Coronary artery (tissue), 2 donors: Measurements from ENCODE around the gene RAPGEF2.
"Not testable (repeated sequence)": the region's sequence is repeated elsewhere in the genome, so short reads cannot be mapped to it uniquely, and the experiment has no call there.

Experiments
- DNase-seq: peaks from one replicate; pipeline ENCODE4 v3.0.0-alpha.2; 2017; ENCODE audit warnings: low spot score
- H3K27ac ChIP-seq, 2 donors: fragments of 200-600 bp; sonication (generic); one replicate each; pipeline ENCODE4 v1.5.1; 2016 to 2019
- H3K4me3 ChIP-seq: fragments of 200-600 bp; sonication (generic); 2 replicates; pipeline ENCODE4 v1.5.1; 2016; ENCODE audit warnings: mild to moderate bottlenecking, moderate library complexity
- CTCF ChIP-seq: fragments of 200-600 bp; sonication (generic); IDR thresholded peaks from one replicate; pipeline ENCODE4 v1.5.1; 2019; ENCODE audit warnings: antibody characterized with exemption

RAPGEF2 gene

GRCh38 chr4:159308566-159309340 lies 205.9 kb downstream of the RAPGEF2 start:
- no peak for TF ChIP-seq CTCF
- no peak overlapping the region for H3K27ac ChIP-seq
- H3K4me3 ChIP-seq: no peak overlapping the region
- no peak for DNase-seq

- TF ChIP-seq CTCF: no peak
- Histone ChIP-seq H3K4me3 (no peak overlapping the region), H3K27ac (no peak overlapping the region)
- DNase-seq: no peak
These were observed 209.4 kb downstream of the RAPGEF2 start for GRCh38 chr4:159312236-159312635.

GRCh38 chr4:159315879-159316278 lies 213.0 kb downstream of the RAPGEF2 start:
- H3K4me3 ChIP-seq, DNase-seq, H3K27ac ChIP-seq: not testable (repeated sequence)

DNA sequence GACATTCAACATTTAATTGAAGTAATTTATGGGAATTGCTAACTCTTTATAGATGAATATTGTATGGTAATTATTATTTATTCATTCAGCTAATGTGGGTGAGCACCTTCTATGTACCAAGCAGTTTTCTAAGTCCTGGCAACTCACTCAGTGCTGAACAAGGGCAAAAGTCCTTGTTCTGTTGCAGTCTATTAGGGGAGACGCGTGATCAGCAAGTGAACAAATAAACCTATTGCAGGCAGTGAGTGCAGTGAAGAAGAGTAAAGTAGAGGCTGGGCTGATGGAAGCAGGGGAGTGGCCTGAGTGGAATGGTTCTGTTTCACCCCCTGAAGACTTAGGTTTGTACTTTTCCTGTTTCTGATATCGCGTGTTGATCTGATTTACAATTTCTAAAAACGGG lies 214.3 kb downstream of the RAPGEF2 start:
- Histone ChIP-seq H3K27ac (no peak overlapping the region), H3K4me3 (no peak overlapping the region)
- no peak for TF ChIP-seq CTCF

GRCh38 chr4:159319027-159319426 lies 216.1 kb downstream of the RAPGEF2 start:
- H3K4me3 ChIP-seq: no peak overlapping the region
- DNase-seq: no peak
- H3K27ac ChIP-seq: no peak overlapping the region
- TF ChIP-seq CTCF: no peak

More for the DNA sequence above, 214.3 kb downstream of the RAPGEF2 start:
- DNase-seq: no peak

DNA sequence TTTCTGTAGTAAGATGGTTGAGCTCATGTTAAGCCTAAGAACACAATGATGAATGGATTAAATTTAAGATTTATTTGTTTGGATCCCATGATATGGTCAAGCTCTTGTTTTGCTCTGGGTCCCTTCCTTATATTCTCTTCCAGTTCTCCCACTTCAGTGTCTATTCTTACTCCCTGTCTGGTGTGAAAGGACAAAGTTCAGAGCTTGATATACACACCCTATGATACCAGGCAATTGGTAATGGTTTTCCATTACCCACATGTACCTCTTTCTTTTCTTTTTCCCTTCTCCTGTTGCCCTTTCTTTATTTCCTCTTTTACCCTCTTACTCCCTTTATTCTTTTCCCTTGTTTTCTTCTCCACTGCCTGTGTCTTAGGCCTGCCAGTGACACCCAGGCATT lies 223.6 kb downstream of the RAPGEF2 start:
- TF ChIP-seq CTCF: no peak
- Histone ChIP-seq H3K4me3 (no peak overlapping the region), H3K27ac (no peak overlapping the region)
- no peak for DNase-seq

- DNase-seq: no peak
- no peak for TF ChIP-seq CTCF
- Histone ChIP-seq H3K27ac (no peak overlapping the region), H3K4me3 (no peak overlapping the region)
These were observed 225.9 kb downstream of the RAPGEF2 start for GRCh38 chr4:159328766-159329165.
